Epithelial cell of proximal tubule (primary cell): Measurements from ENCODE around the gene KLHL8. TPM values are rescaled to one million over a fixed set of nuclear protein-coding genes. Genes with fewer than 3 reads are reported as not detected.

ENCODE experiments used
- DNase-seq: peaks from one replicate; pipeline ENCODE4 v3.0.0-alpha.2; 2011; ENCODE audit warnings: low read depth
- H3K4me3 ChIP-seq: 2 replicates; pipeline ENCODE4 v1.5.1; 2011; ENCODE audit warnings: low read depth, mild to moderate bottlenecking, low read length
- total RNA-seq: library from RNA; depleted of rRNA; stranded (reverse); fragments of >200 nt; gene quantifications from 2 replicates; pipeline ENCODE4 v1.2.3, GENCODE V29; 2015
- TF ChIP-seq, protein P1 (sequence below): conservative IDR thresholded peaks from 2 replicates; pipeline ENCODE4 v1.5.1; 2012; ENCODE audit warnings: low read depth, mild to moderate bottlenecking, low read length

The KLHL8 gene
- total RNA-seq, 1 donor from 2014 or later: 6.7 TPM

DNA sequence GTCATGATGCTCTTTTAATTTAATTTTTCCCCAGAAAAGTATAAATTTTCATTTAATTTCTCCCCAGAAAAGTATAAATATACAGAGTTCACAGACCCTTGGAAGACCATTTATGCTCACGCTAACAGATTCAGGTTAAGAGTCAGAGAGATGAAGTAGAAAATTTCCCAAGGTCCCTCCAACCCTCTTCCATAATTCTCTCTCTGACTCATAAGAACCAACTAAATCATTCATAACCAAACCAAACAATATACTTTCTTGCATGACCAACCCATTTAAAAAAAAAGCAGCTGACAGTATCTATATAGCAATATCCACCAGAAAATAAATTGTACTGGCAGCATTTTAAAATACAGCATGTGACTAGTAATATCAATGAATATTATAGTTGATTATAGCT lies 3.9 kb downstream of the KLHL8 start:
- TF ChIP-seq, protein P1, sequence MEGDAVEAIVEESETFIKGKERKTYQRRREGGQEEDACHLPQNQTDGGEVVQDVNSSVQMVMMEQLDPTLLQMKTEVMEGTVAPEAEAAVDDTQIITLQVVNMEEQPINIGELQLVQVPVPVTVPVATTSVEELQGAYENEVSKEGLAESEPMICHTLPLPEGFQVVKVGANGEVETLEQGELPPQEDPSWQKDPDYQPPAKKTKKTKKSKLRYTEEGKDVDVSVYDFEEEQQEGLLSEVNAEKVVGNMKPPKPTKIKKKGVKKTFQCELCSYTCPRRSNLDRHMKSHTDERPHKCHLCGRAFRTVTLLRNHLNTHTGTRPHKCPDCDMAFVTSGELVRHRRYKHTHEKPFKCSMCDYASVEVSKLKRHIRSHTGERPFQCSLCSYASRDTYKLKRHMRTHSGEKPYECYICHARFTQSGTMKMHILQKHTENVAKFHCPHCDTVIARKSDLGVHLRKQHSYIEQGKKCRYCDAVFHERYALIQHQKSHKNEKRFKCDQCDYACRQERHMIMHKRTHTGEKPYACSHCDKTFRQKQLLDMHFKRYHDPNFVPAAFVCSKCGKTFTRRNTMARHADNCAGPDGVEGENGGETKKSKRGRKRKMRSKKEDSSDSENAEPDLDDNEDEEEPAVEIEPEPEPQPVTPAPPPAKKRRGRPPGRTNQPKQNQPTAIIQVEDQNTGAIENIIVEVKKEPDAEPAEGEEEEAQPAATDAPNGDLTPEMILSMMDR: no peak
- no peak for DNase-seq
- H3K4me3 ChIP-seq: no peak overlapping the region

DNA sequence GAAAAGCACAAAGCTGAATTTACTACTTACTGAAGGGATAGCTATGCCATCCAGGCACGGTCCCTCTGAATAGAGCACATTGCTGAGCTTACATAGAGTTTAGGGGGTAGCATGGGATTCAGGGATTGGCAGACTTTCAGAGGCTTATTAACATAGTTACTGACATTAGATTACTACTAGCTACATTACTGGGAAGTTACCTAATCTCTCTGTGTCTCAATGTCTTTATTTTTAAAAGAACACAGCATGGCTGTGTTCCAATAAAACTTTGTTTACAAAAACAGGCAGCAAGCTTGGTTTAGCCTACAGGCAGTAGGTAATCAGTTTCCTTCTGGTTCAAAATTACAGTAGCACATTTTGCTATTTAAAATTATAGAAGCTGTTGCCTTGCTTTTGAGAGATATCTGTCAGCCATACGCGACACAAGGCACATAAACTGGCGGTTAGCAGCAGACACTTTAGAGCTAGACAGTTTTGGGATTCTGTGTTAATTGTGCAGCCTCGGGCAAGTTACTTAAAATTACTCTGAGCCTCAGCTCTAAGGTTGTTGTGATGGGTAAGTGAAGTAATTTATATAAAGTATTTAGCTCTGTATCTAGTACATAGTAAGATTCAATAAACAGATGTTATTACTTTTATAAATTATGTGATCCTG lies 6.9 kb downstream of the KLHL8 start:
- TF ChIP-seq, protein P1: no peak
- no peak overlapping the region for H3K4me3 ChIP-seq
- DNase-seq: no peak

DNA sequence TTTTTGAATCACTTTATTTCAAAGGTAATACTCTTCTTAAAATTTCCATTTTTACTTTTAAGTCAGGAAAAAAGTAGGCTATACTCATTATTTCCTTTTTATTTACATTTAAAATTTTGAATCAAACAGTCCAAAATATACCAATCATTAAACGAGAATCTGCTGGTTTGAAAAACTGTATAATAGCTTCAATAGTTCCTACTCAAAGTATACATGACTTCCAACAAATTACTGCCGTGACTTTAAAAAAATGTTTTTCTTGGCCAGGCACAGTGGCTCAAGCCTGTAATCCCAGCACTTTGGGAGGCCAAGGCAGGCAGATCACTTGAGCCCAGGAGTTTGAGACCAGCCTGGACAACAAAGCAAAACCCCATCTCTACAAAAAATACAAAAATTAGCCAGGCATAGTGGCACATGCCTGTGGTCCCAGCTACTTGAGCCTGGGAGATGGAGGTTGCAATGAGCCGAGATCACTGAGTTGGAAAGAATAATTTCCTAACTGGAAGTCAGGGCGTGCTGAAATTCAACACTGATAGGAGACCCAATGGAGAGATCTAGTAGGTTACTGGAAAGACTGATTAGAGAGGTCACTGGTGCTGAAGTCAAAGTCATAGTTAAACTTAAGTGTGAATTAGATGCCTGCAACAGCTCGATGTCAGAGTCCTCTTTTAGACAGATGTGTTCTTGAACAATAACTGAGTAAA lies 9.0 kb downstream of the KLHL8 start:
- no peak for DNase-seq
- H3K4me3 ChIP-seq: no peak overlapping the region
- TF ChIP-seq, protein P1: no peak

DNA sequence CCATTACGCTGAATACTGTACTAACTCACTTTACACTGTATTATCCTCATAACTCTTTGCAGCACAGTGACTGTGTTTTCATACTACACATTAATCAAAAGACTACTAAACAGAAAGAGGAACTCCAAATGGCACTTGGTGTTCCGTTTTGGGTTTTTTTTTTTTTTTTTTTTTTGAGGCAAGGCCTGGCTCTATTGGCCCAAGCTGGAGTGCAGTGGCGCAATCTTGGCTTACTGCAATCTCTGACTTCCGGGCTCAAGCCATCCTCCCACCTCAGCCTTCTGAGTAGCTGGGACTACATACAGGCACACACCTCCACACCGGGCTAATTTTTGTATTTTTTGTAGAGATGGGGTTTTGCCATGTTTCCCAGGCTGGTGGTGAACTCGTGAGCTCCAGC lies 10.7 kb downstream of the KLHL8 start:
- no peak for DNase-seq
- TF ChIP-seq, protein P1: no peak
- H3K4me3 ChIP-seq: no peak overlapping the region

DNA sequence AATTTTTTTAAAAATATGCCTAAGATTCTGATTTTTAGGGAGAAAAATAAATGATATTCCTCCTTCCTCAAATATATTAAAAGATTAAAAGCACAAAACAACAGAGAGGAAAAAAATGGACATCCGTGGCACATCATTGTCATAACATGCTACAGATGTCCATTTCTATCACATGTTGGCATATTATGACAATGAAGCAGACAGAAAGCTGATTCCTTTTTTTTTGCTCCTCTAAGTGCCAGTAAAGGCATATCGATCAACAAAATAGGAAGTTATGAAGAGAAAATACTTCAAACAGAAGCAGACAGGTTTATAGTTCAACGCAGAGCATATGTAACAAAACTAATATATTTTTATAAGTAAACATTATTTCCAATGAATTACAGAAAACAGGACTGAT lies 11.2 kb downstream of the KLHL8 start:
- no peak for DNase-seq
- no peak overlapping the region for H3K4me3 ChIP-seq
- TF ChIP-seq, protein P1: no peak

DNA sequence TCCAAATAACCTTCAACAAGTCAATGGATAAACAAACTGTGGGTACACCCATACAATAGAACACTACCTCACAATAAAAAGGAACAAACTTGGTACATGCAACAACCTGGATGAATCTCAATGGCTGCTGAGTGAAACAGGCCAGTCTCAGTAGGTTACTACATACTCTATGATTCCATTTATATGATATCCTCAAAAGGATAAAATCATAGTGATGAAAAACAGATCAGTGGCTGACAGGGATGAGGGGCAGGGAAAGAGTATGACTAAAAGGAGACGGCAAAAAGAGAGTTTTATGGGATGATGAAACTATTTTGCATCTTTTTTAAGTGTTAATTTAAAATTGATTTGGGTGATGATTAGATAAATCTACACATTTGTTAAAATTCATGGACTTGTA lies 15.9 kb downstream of the KLHL8 start:
- no peak overlapping the region for H3K4me3 ChIP-seq
- TF ChIP-seq, protein P1: no peak
- no peak for DNase-seq

DNA sequence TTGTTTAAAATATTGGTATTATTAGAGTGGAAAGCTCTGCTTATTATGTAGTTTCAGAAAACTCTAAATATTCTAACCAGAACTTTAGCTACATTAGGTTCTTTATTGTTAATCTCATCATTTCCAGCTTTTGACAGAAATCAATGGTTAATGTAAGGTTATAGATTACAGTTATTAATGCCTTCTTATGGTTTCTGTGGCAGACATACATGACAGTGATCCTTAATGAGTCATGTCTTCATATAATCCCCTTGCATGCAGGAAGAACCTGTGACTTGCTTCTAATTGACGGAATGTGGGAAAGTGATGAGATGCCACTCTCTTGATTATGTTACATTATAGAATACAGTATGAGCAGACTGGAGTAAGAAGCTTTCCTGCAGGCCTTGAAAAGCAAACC lies 23.5 kb downstream of the KLHL8 start:
- no peak overlapping the region for H3K4me3 ChIP-seq
- TF ChIP-seq, protein P1: no peak
- no peak for DNase-seq
